Measurements from ENCODE around the gene NFE2L1. TPM values are rescaled to one million over a fixed set of nuclear protein-coding genes. Genes with fewer than 3 reads are reported as not detected.
A peak's percentile ranks its signal among the peaks of the same experiment; 100 is the strongest.

NFE2L1 gene
- total and polyA plus RNA-seq, 9 of the 15 experiments (the other 6 are each of a cell fraction or from before 2014, with no cell fraction given), result 2.0 to 68.6 (median 39.7) TPM

DNA sequence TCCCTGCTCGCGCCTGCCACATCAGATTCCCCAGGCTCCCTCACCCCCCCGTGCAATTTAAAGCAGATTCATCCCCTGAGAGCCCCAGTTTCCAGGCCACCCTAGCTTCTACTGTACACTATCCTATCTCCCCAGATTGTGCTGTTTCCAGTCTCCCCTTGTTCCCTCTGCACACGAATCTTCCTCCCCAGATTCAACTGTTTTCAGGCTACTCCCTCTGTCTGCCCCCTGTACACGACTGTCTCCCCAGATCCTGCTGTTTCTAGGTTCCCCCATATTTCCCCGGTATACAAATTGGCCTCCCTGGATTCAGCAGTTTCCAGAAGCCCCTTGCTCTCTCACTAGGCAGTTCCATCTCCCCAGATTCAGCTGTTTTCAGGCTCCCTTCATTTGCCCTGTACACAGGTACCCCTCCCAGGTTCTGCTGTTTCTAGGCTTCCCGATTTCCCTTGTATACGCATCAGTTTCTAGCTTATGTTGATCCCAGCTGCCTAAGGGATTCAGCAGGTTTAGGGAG, 33.5 kb upstream of the NFE2L1 start (continued):
- TF ChIP-seq, protein P1, sequence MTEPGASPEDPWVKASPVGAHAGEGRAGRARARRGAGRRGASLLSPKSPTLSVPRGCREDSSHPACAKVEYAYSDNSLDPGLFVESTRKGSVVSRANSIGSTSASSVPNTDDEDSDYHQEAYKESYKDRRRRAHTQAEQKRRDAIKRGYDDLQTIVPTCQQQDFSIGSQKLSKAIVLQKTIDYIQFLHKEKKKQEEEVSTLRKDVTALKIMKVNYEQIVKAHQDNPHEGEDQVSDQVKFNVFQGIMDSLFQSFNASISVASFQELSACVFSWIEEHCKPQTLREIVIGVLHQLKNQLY (CRISPR knock-in tag; conservative IDR thresholded peaks at IDR 0.05), result no peak
- TF ChIP-seq FOS (IDR thresholded peaks at IDR 0.05; ENCODE audit: extremely low read depth, insufficient read length), result no peak
- no peak for TF ChIP-seq ZNF121 (CRISPR knock-in tag; conservative IDR thresholded peaks at IDR 0.05)
- no peak for TF ChIP-seq BMI1 (IDR thresholded peaks at IDR 0.05; ENCODE audit: low read length)
- no peak for TF ChIP-seq WHSC1 (IDR thresholded peaks at IDR 0.05; ENCODE audit: low read length)
- no peak for TF ChIP-seq NR3C1 (CRISPR knock-in tag; IDR thresholded peaks at IDR 0.05)
- no peak for TF ChIP-seq HMG20B (CRISPR knock-in tag; IDR thresholded peaks at IDR 0.05)
- no peak for TF ChIP-seq HMGXB4 (CRISPR knock-in tag; IDR thresholded peaks at IDR 0.05)
- TF ChIP-seq ZFX (CRISPR knock-in tag; IDR thresholded peaks at IDR 0.05), result no peak
- no peak for TF ChIP-seq TBL1XR1 (IDR thresholded peaks at IDR 0.05; ENCODE audit: low read length in 2 of 2)
- no peak for TF ChIP-seq BRD9 (IDR thresholded peaks at IDR 0.05; ENCODE audit: low read depth, partially characterized antibody)
- TF ChIP-seq, protein P2, sequence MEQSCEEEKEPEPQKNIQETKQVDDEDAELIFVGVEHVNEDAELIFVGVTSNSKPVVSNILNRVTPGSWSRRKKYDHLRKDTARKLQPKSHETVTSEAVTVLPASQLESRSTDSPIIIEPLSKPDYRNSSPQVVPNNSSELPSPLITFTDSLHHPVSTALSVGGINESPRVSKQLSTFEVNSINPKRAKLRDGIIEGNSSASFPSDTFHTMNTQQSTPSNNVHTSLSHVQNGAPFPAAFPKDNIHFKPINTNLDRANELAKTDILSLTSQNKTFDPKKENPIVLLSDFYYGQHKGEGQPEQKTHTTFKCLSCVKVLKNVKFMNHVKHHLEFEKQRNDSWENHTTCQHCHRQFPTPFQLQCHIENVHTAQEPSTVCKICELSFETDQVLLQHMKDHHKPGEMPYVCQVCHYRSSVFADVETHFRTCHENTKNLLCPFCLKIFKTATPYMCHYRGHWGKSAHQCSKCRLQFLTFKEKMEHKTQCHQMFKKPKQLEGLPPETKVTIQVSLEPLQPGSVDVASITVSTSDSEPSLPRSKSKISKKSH (CRISPR knock-in tag; IDR thresholded peaks at IDR 0.05), result no peak
- no peak for TF ChIP-seq CHD4 (IDR thresholded peaks at IDR 0.05; ENCODE audit: insufficient read depth, insufficient replicate concordance, low read depth, low read length, poor library complexity, severe bottlenecking)
- TF ChIP-seq IRF2 (CRISPR knock-in tag; IDR thresholded peaks at IDR 0.05), result no peak
- TF ChIP-seq CREB3 (tag; conservative IDR thresholded peaks at IDR 0.05; ENCODE audit: low read depth), result no peak
- 0 out of 2 replicates have a peak, but pooled peaks have one; percentile 46 for TF ChIP-seq AFF4 (CRISPR knock-in tag; IDR thresholded peaks at IDR 0.05)
- TF ChIP-seq FOXM1 (IDR thresholded peaks at IDR 0.05; ENCODE audit: low read depth), result peak; percentile 43; the same call in 1 of the 2 replicates
- TF ChIP-seq FOXM1 (CRISPR knock-in tag; IDR thresholded peaks at IDR 0.05; ENCODE audit: low read depth), result no peak
- TF ChIP-seq ZNF699 (CRISPR knock-in tag; IDR thresholded peaks at IDR 0.05; ENCODE audit: insufficient replicate concordance), result no peak
